BLaER1 treated with 17β-estradiol and CSF1 and Interleukin-3, amounts not matched to agents 10 nM and 100 nM (cell line): ENCODE data around the gene POLD1.

ENCODE experiments used
- H3K27ac ChIP-seq, 11 experiments: shearing (Covaris generic); formaldehyde crosslinking; 2 replicates each; pipeline ENCODE4 v1.8.1; 2022
- H3K27me3 ChIP-seq, 11 experiments: shearing (Covaris generic); formaldehyde crosslinking; 2 replicates each; pipeline ENCODE4 v1.8.1; 2022
- H3K36me3 ChIP-seq, 11 experiments: shearing (Covaris generic); formaldehyde crosslinking; 2 replicates each; pipeline ENCODE4 v1.8.1; 2022
- H3K4me1 ChIP-seq, 10 experiments: shearing (Covaris generic); formaldehyde crosslinking; 2 replicates each; pipeline ENCODE4 v1.8.1; 2022
- H3K4me2 ChIP-seq, 11 experiments: shearing (Covaris generic); formaldehyde crosslinking; 2 replicates each; pipeline ENCODE4 v1.8.1; 2022
- H3K4me3 ChIP-seq, 10 experiments: shearing (Covaris generic); formaldehyde crosslinking; 2 replicates each; pipeline ENCODE4 v1.8.1; 2022
- H3K9ac ChIP-seq, 11 experiments: shearing (Covaris generic); formaldehyde crosslinking; 2 replicates each; pipeline ENCODE4 v1.8.1; 2022
- H3K9me3 ChIP-seq, 11 experiments: shearing (Covaris generic); formaldehyde crosslinking; replicated peaks in 1 of 11; 2 replicates each; pipeline ENCODE4 v1.8.1; 2022
- H4K20me1 ChIP-seq, 11 experiments: shearing (Covaris generic); formaldehyde crosslinking; 2 replicates each; pipeline ENCODE4 v1.8.1; 2022
- Cebpa-rat ChIP-seq, 11 experiments: shearing (Covaris generic); IDR thresholded peaks; 2 replicates each; pipeline ENCODE4 v1.8.1; 2022

POLD1 gene

GRCh38 chr19:50406829-50407228 is 22.7 kb downstream of the POLD1 start:
- Histone ChIP-seq H3K36me3 (peaks cover 54 to 100% (median 97%) of the 10 kb centered on the region in 11 experiments), H3K27ac (no peak overlapping the region), H3K4me2 (no peak overlapping the region), H3K4me3 (no peak overlapping the region), H3K9ac (no peak overlapping the region), H4K20me1 (peaks cover 0 to 13% (median 0%) of the 10 kb centered on the region in 11 experiments; a peak in 7 of 22 replicates), H3K9me3 (peaks cover 0 to 11% (median 1%) of the 10 kb centered on the region in 11 experiments; a peak in 12 of 22 replicates), H3K4me1 (peaks cover 0 to 6% (median 0%) of the 10 kb centered on the region in 10 experiments; a peak in 2 of 20 replicates), H3K27me3 (no peaks in the 10 kb centered on the region)
- TF ChIP-seq Cebpa-rat (IDR thresholded peaks at IDR 0.05): no peak

GRCh38 chr19:50409347-50409746 is 25.2 kb downstream of the POLD1 start:
- Histone ChIP-seq H3K4me3 (no peak overlapping the region), H3K4me1 (peaks cover 0 to 13% (median 11%) of the 10 kb centered on the region in 10 experiments; a peak in 18 of 20 replicates), H3K27ac (no peak overlapping the region), H3K9ac (peak overlapping the region in 1 of 11 experiments; percentile 9; a peak in 1 of 22 replicates), H3K36me3 (peaks cover 35 to 100% (median 97%) of the 10 kb centered on the region in 11 experiments), H4K20me1 (peaks cover 0 to 8% (median 0%) of the 10 kb centered on the region in 11 experiments; a peak in 5 of 22 replicates), H3K4me2 (no peak overlapping the region), H3K27me3 (no peaks in the 10 kb centered on the region), H3K9me3 (peaks cover 0 to 20% (median 9%) of the 10 kb centered on the region in 11 experiments; a peak in 13 of 22 replicates)
- TF ChIP-seq Cebpa-rat (IDR thresholded peaks at IDR 0.05): no peak

GRCh38 chr19:50410109-50410508 is 26.0 kb downstream of the POLD1 start:
- Histone ChIP-seq H3K27me3 (no peaks in the 10 kb centered on the region), H3K9me3 (peaks cover 0 to 20% (median 9%) of the 10 kb centered on the region in 11 experiments; a peak in 13 of 22 replicates), H4K20me1 (peaks cover 0 to 7% (median 0%) of the 10 kb centered on the region in 11 experiments; a peak in 5 of 22 replicates), H3K4me2 (no peak overlapping the region), H3K36me3 (peaks cover 35 to 94% (median 90%) of the 10 kb centered on the region in 11 experiments), H3K9ac (no peak overlapping the region), H3K27ac (no peak overlapping the region), H3K4me3 (no peak overlapping the region), H3K4me1 (peaks cover 6 to 21% (median 19%) of the 10 kb centered on the region in 10 experiments)
- TF ChIP-seq Cebpa-rat (IDR thresholded peaks at IDR 0.05): no peak

GRCh38 chr19:50412419-50412818 is 28.3 kb downstream of the POLD1 start:
- H3K4me1 ChIP-seq: peaks cover 27 to 42% (median 40%) of the 10 kb centered on the region in 10 experiments
- H4K20me1 ChIP-seq: peaks cover 0 to 13% (median 0%) of the 10 kb centered on the region in 11 experiments; a peak in 4 of 22 replicates
- no peak overlapping the region for H3K4me2 ChIP-seq
- H3K36me3 ChIP-seq: peaks cover 30 to 71% (median 68%) of the 10 kb centered on the region in 11 experiments
- H3K27me3 ChIP-seq: no peaks in the 10 kb centered on the region
- no peak overlapping the region for H3K9ac ChIP-seq
- no peak overlapping the region for H3K27ac ChIP-seq
- peaks cover 0 to 20% (median 9%) of the 10 kb centered on the region in 11 experiments; a peak in 13 of 22 replicates for H3K9me3 ChIP-seq
- no peak for TF ChIP-seq Cebpa-rat (IDR thresholded peaks at IDR 0.05)
- no peak overlapping the region for H3K4me3 ChIP-seq

GRCh38 chr19:50413096-50413495 is 28.9 kb downstream of the POLD1 start:
- H3K9ac ChIP-seq: no peak overlapping the region
- H3K4me1 ChIP-seq: peaks cover 31 to 48% (median 46%) of the 10 kb centered on the region in 10 experiments
- TF ChIP-seq Cebpa-rat (IDR thresholded peaks at IDR 0.05): no peak
- H3K9me3 ChIP-seq: peaks cover 0 to 20% (median 9%) of the 10 kb centered on the region in 11 experiments; a peak in 13 of 22 replicates
- H4K20me1 ChIP-seq: peaks cover 0 to 13% (median 0%) of the 10 kb centered on the region in 11 experiments; a peak in 4 of 22 replicates
- peaks cover 30 to 64% (median 62%) of the 10 kb centered on the region in 11 experiments for H3K36me3 ChIP-seq
- H3K27ac ChIP-seq: 0 out of 22 replicates have a peak overlapping the region, but pooled peaks of 1 of the 11 experiments have one; percentile 94
- H3K27me3 ChIP-seq: no peaks in the 10 kb centered on the region
- H3K4me3 ChIP-seq: no peak overlapping the region
- no peak overlapping the region for H3K4me2 ChIP-seq

GRCh38 chr19:50413531-50413930 is 29.4 kb downstream of the POLD1 start:
- peak overlapping the region in 4 of 11 experiments; percentile 93 to 97 (median 94); a peak in 6 of 22 replicates for H3K27ac ChIP-seq
- H3K4me1 ChIP-seq: peaks cover 36 to 52% (median 50%) of the 10 kb centered on the region in 10 experiments

GRCh38 chr19:50414864-50415660 is 30.9 kb downstream of the POLD1 start:
- TF ChIP-seq Cebpa-rat (IDR thresholded peaks at IDR 0.05): no peak
- peak overlapping the region; percentile 48 to 97 (median 91); a peak in 21 of 22 replicates for H3K27ac ChIP-seq
- peaks cover 11 to 45% (median 42%) of the 10 kb centered on the region in 11 experiments; a peak in 21 of 22 replicates for H3K36me3 ChIP-seq

More at GRCh38 chr19:50413531-50413930, 29.4 kb downstream of the POLD1 start:
- Histone ChIP-seq H3K27me3 (no peaks in the 10 kb centered on the region), H3K4me3 (no peak overlapping the region), H3K36me3 (peaks cover 26 to 60% (median 57%) of the 10 kb centered on the region in 11 experiments), H3K9ac (peak overlapping the region in 2 of 11 experiments; percentile 82 to 84; a peak in 2 of 22 replicates), H3K9me3 (peaks cover 0 to 20% (median 9%) of the 10 kb centered on the region in 11 experiments; a peak in 13 of 22 replicates), H4K20me1 (peaks cover 0 to 13% (median 0%) of the 10 kb centered on the region in 11 experiments; a peak in 4 of 22 replicates), H3K4me2 (peak overlapping the region in 5 of 11 experiments; percentile 78 to 96 (median 88); a peak in 5 of 22 replicates)
- no peak for TF ChIP-seq Cebpa-rat (IDR thresholded peaks at IDR 0.05)

GRCh38 chr19:50415661-50416033 is 31.5 kb downstream of the POLD1 start:
- Histone ChIP-seq H3K4me2 (peak overlapping the region; percentile 78 to 96 (median 90)), H4K20me1 (peaks cover 0 to 13% (median 0%) of the 10 kb centered on the region in 11 experiments; a peak in 4 of 22 replicates), H3K9me3 (peaks cover 0 to 20% (median 9%) of the 10 kb centered on the region in 11 experiments; a peak in 13 of 22 replicates), H3K36me3 (peaks cover 5 to 39% (median 36%) of the 10 kb centered on the region in 11 experiments; a peak in 21 of 22 replicates), H3K27ac (peak overlapping the region in 10 of 11 experiments; percentile 49 to 97 (median 92); a peak in 20 of 22 replicates), H3K9ac (peak overlapping the region in 10 of 11 experiments; percentile 35 to 86 (median 82); a peak in 19 of 22 replicates), H3K27me3 (peaks cover 0 to 7% (median 0%) of the 10 kb centered on the region in 11 experiments; a peak in 1 of 22 replicates), H3K4me3 (peak overlapping the region in 5 of 10 experiments; percentile 25 to 54 (median 33); a peak in 7 of 20 replicates), H3K4me1 (peaks cover 51 to 73% (median 71%) of the 10 kb centered on the region in 10 experiments)
- TF ChIP-seq Cebpa-rat (IDR thresholded peaks at IDR 0.05): no peak

More at GRCh38 chr19:50414864-50415660, 30.9 kb downstream of the POLD1 start:
- Histone ChIP-seq H4K20me1 (peaks cover 0 to 13% (median 0%) of the 10 kb centered on the region in 11 experiments; a peak in 4 of 22 replicates), H3K9ac (peak overlapping the region; percentile 51 to 86 (median 81); a peak in 21 of 22 replicates), H3K27me3 (peaks cover 0 to 7% (median 0%) of the 10 kb centered on the region in 11 experiments; a peak in 1 of 22 replicates), H3K9me3 (peaks cover 0 to 20% (median 9%) of the 10 kb centered on the region in 11 experiments; a peak in 13 of 22 replicates), H3K4me1 (peaks cover 51 to 68% (median 66%) of the 10 kb centered on the region in 10 experiments), H3K4me3 (peak overlapping the region in 6 of 10 experiments; percentile 21 to 54 (median 38); a peak in 8 of 20 replicates), H3K4me2 (peak overlapping the region; percentile 78 to 96 (median 90))
